GM19397 (cell line): ENCODE results near the gene ADRB2.

ENCODE experiments used
- ATAC-seq: cut with Tn5 transposase; IDR thresholded peaks from one replicate; pipeline ENCODE4 v1.9.1; 2021; ENCODE audit warnings: mild to moderate bottlenecking, moderate library complexity; ENCODE audit not compliant: unreplicated experiment

Gene ADRB2

DNA sequence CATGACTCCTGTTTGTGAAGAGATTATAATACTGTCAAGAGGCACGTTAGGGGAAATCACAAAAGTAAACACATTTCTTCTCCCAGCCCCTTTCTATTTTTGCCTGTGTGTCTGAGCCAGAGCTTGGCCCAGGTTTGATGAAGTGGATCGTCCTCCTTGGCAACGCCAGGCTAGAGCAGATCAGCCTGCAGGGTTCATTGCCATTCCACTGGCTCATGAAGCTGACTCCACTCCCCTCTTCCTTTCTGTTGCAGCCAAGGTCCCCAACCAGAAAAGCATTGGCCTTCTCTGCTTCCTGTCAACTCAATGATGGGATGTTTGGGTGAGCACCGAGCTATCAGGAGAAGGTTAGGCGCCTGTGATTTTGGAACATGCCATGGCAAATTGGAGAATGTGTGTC, 3.3 kb downstream of the ADRB2 start:
- no peak for ATAC-seq

DNA sequence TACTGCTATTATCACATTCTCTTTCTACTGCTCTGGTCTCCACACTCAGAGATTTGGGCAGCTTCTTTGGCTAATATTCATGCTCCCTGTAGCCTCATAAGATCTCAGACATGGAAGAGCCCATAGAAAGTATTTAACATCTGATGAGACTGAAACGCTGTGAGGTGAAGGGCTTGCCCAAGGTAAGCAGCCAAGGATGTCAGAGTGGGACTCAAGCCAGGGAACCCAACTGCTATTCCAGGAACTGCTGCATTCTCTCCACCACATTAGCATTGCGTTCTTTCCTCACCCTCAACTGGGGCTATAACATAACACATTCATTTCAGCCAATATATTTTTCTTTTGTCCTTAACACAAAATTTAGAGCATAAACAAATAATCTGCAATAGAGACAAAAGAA, 3.8 kb downstream of the ADRB2 start:
- no peak for ATAC-seq

DNA sequence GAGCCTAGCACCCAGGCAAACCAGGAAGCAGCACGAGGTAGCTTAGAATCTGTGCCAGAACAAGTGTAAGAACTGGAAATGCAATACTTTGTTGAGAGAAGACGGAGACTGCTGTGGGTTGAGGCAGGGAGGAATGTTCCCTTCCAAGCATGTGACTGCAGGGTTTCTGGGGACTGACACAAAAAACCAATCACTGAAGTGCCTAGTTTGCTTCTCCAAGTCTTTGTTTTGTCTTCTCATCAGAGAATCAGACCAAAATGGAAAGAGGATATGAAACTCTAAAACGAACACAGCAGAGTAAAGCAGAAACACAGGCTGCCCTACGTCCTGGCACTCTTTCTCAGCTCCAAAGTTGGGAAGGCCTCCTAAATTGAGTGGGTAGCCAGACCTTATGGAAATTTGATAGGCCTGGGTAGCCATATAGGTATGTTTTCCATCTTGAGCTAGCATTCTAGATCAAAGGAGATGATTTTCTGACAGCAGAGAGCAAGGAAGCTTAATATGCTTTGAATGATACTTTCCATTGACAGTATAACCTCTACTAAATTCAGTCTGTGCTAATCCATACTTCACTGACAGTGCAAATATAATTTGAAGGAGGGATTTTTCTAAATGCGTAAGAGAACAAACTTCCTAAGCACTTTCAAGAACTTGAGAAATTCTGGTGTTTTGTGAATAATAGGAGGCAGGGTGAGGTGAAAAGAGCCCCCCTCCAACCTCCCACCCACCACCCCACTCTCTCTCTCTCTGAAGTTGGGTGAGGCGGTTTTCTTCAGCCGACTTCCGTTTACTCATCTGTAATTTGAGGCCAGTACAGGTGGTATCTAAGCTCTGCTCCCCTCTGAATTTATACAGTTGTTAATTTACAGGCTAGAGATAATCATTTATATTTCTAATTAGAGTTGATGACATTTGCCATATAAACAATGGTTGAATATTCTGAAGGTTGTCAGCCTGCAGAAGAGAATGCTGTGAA, 5.5 kb downstream of the ADRB2 start:
- ATAC-seq: peak; percentile 77

DNA sequence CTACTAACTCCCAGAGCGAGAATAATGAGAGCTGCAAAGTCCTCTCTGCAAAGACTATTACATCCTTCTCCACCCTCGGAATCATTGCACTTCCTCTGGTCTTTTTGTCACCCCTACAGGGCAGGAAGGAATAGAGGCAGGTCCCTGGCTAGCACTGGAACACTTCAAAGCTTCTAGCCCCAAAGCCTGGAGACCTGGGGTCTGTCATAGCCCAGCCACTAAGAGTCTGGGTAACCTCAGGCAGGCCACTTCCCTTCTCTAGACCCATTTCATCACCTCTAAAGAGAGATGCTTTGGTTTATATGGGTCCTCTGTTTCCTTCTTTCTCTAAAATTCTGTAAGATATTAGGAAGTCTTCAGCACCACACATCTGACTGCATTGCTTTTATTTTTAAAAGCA, 6.7 kb downstream of the ADRB2 start:
- no peak for ATAC-seq

DNA sequence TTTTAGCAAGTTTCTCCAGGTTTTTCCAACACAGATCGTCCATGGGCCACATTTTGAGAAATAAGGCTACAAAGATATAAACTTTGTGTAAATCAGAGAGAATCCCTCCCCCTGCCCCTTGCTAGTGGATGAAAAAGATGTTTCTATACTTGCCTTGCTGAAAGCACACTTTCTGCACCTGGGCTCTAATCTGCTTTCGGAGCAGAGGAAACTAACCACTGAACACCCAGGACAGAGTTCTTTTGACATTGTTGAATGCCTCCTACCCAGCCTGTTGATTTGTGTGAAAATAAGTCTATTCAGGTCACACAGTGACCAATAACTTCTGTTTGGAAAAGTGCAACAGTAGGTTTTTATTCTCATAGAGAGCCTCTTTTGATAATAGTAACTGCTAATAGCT, 7.5 kb downstream of the ADRB2 start:
- no peak for ATAC-seq

DNA sequence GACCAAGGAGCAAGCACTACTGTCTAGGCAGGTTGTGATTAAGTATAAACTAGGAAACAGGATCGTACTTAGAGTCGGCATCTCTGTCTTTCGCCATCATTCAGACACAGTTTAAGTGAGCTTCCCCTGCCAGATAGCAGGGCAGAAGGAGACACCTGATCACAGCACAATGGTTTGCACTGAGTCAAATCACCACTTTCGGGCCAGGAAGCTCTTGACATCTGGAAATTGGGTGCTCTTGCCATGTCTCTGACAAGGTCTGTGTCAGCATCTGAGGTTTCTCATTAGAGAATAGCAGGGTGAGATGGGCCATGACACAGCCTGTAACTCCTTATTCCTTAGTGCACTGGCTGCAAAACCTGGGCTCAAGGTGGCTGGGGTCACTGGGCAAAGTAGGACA, 8.3 kb downstream of the ADRB2 start:
- no peak for ATAC-seq

DNA sequence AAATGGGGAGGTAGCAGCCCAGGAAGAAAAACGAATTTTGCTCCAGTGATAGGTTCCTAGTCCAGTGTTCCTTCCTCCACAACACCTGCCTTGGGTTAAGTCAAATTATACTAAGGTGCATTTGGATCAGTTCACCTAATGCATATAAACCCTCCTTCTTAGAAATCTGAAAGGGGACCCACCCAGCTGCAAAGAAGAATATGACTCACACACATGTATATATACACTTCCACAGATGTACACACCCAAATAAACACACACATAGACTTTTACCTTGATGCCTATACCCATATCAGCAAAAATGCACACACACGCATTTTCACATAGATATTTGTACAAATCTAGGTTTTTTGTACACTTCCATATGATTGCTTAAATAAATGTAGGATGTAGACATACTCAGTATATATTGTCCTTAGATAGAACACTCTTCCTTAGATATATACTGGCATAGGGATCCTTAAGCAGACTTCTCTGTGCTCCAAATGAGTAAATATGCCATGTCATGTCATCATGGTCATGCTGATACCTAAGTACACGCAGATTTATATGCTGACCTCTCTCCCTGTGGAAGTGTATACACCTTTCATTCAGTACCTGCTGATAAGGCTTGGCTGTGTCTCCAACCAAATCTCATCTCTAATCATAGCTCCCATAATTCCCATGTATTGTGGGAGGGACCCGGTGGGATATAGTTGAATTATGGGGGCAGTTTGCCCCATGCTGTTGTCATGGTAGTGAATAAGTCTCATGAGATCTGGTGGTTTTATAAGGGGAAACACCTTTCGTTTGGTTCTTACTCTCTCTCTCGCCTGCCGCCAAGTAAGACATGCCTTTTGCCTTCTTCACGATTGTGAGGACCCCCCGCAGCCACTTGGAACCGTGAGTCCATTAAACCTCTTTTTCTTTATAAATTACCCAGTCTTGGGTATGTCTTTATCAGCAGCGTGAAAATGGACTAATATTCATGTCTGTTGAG, 10.2 kb downstream of the ADRB2 start:
- no peak for ATAC-seq

DNA sequence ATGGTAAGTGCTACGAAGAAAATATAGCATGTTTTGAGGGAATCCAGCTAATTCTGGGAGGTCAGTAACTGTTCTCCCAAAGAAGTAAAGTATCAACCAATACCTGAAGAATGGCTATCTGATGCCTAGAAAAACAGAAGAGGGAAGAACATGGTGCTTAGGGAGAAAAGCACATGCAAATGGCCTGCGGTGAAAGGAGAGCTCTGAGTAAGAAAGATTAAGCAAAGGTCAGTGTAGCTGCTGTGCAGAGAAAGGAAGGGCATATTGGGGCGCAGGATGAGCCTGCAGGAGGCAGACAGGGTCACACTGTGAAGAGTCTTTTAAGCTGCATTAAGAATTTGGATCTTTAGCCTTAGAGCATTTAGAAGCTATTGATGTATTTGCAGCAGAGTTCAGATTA, 11.0 kb downstream of the ADRB2 start:
- ATAC-seq: no peak

DNA sequence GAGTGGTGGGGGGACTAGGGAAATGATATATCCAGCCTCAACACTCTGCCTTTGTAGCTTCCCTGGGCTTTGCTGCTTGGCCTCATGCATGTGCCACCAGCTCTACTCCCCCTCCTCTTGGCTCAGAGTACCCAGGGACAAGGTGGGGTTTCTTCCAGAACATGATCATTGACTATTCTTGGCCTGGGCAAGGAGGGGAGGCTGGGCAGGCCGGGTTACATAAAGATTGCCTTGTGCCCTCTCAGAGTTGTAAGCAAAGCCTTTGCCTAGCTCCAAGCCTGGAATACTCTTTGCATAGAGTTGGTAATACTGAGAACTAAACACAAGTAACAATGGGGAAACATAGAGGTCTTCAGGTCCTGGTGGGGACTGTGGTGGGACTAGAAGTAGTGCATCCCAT, 11.9 kb downstream of the ADRB2 start:
- no peak for ATAC-seq

DNA sequence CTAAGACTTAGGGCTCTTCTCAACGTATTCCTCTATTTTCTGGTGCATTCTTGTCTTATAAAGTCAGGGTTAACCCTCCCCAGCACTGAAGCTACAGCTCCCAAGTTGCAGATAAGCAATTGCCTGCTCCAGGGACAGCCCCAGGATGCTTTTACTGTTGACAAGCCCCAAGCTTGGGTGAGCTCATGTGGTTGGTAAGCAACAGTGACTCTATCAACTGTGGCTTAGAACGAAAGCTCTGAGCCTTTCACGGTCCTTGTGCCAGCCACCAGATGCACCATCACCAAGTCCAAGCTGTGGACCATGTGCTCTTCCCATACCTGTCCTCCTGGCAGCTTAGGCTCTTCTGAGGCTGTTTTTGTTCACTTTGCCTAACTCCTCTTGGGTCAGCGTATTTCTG, 13.5 kb downstream of the ADRB2 start:
- no peak for ATAC-seq

DNA sequence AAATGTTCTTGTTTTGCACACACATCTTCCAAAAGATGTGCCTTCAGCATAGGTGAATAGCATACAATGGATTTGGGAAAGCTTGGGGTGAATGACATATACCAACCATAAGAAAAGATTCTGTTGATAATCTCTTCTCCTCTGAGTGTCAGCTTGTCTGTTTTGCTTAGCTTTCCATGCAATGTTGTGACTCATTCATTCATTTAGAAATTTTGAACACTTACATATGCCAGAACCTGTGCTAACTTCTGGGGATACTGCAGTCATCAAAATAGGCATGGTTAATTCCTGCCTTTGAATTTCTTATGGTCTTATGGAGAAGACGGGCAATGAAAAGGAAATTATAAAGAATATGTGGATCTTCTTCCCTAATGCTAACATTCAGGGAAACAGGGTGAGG, 14.1 kb downstream of the ADRB2 start:
- ATAC-seq: no peak

DNA sequence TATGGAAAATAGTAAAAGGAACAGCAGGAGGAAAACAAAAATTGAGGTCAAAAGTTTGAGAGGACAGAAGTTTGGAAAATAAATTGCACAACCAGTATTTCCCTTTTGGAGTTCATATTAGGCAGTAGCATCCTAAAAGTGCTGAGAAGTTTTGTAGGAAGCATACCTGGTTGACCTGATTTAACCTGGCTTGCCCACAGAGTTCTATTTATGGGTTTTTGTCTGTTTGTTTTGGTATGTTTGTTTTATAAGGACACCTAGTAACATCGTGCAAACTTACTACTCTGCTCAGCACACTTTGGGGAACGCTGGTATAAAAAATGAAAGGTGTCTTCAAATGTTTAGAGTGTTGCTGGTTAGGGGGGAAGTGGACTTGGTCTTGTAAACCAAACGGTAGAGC, 15.1 kb downstream of the ADRB2 start:
- no peak for ATAC-seq

DNA sequence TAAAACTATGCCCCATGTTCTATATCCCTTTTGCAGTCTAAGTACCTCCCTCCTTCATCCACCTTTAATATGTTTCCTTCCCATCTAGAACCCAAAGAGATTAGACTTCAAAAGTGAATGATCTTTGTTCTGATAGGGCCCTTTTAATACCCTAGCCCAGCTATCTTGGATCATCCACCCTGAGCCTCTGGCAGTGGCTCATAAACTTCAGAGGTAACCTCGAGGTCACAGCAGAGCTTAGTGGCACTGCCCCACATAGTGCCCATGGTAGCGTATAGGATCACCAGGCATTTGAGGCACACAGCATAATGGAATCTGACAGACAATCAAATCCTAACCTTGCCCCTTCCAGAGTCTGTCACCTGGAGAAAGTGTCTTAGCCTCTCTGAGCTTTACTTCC, 15.8 kb downstream of the ADRB2 start:
- ATAC-seq: no peak

DNA sequence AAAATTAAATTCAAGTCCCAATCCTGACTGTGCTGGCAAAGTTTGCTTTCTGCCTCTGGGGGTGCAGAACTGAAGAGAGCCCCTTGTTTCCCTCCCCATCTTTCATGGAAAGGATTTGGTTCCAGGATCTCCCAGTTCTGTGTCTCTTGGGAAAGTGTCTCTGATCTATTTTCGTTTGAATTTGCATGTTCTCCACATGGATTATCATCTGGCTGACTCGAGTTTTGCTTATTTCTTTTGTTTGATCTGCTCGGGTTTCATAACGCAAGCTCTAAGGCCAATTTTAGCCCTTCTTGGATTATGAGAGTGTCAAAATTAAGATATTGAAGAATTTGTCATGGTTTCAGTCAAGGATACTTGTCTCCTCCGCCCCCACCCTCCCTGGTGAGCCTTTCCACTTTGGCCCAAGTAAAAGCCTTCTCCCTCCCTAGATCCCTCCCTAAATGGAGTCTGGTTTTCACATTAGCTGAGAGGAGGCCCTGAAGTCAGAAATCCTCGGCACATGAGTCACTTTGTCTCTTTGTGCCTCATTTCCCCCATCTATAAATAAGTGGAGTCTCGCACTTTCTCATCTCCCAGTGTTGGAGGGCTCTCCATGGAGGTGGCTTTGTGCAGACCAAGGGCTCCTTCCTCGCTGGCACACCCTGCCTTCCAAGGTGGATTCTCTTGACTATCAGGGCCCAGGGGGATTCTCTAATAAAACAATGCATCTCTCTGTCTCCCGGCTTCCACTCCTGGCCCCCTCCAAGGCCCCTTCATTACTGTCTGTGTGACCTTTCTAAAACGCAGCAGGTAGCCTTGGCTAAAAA, 17.3 kb downstream of the ADRB2 start:
- ATAC-seq: no peak

DNA sequence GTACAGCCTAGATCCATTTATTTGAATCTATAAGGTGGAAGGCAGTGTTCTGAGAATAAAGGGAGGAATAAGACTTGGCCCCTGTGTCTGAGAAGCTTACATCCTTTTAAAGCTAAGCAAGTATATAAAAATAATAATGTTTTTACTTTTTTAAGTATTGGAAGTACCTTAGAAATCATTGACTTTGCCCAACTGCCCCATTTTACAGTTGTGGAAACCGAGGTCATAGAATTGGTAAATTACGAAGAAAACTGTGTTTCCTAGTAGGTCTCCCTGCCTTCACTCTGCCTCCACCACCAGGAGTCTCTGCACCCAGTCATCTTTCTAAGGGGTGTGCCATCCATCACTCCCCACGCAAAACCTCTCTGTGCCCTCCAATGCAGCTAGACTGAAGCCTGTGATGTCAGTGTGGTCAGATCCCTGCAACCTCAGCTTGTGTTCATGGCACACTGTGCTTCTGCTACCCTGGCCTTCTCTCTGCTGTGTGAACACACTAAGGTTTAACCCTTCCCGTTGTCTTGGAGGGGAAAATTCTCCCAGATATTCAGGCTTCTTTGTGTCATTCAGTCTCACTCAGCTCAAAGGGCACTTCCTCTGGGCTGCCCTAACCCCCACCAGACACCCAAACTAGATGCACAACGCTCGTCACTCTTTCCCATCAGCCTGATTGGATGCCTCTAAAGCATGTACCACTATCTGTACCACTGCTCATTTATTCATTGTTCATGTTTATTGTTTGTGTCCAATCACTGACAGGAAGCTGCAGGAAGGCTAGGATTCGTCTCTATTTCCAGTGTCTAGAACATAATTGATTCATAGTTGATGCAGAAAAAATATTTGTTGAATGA, 18.2 kb downstream of the ADRB2 start:
- no peak for ATAC-seq

DNA sequence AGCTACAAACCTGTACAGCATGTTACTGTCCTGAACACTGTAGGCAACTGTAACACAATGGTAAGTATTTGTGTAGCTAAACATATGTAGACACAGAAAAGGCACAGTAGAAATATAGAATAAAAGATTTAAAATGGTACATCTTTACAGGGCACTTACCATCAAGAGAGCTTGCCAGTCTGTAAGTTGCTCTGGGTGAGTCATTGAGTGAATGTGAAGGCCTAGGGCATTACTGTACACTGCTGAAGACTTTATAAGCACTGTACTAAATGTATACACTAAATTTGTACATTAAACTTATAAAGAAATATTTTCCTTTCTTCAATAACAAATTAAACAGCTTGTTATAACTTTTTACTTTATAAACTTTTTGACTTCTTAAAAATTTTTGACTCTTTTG, 20.5 kb downstream of the ADRB2 start:
- ATAC-seq: no peak

DNA sequence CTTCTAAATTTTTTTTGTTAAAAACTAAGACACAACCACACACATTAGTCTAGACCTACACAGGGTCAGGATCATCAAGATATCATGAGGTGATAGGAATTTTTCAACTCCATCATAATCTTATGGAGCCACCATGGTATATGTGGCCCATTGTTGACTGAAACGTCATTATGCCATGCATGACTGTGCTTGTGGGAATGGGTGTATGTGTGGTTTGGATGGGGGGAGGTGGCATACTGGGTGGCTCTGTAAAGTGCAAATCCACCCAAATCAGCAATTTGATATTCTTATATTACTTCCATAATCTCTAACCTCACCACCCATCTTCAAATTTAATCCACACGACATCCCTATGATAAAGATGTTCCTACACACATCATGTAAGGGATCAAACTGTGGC, 21.0 kb downstream of the ADRB2 start:
- ATAC-seq: no peak

DNA sequence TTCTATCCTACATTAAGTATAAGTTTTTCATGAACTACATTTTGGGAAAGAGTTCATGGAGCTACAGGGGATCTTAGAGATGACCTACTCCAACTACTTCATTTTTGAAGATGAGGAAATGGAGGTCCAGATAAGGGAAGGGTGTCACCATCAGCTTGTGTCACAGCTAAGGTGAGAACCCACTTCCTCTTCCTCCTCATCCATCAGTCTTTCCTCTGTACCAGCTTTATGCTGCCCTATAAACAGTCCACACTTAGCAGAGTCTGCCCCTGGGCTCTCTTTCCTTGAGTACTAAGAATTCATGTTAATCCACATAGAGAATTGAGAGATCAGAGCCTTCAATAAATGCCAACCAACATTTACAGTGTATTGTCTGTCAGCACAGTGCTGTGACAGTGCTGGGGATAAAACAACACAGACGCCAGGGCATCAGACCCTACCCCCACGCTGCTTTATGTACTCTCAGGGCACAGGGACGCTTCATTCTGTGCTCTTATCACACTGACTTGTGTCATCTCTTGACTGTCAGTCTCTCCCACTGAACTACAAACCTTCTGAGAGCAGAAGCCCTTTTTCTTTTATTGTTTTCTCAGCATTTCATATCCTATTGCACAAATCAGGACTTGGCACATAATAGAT, 22.1 kb downstream of the ADRB2 start:
- no peak for ATAC-seq

DNA sequence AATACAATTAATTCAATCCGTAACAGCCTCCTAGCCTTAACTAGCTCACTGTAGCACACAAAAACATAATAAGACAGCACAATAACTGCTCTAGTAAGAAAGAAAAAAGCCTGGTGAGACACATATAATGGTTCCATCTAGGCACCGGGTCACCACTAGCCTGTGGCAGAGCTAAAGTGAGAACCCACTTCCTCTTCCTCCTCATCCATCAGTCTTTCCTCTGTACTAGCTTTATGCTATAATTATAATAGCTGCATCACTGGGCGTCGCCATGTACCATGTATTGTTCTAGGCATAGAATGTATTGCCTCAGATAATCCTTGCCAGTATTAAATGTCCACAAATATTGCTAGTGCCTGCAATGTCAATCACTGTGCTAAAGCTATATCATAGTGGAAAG, 23.1 kb downstream of the ADRB2 start:
- no peak for ATAC-seq

DNA sequence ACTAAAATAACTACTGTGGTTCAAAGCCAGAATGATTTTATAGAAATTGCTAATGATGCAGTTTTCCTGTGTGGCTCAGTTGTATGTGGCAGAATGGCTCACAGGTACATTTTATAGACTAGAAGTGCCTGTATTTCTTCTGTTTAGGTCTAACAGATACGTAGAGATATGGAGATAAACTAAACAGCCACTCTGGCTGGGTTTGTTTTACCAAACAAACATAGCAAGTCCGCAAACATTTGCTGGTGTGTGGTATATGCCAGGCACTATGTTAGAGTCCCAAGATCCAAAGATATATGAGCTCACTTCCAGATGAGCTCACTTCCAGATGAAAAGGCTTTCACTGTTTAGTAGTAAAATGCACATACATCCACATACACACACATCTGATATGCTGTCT, 24.4 kb downstream of the ADRB2 start:
- no peak for ATAC-seq
